GM18520 (cell line): ENCODE data around the gene USP20.
"Not testable (repeated sequence)": the region's sequence is repeated elsewhere in the genome, so short reads cannot be mapped to it uniquely, and the experiment has no call there.

ENCODE experiments used
- ATAC-seq: cut with Tn5 transposase; IDR thresholded peaks from one replicate; pipeline ENCODE4 v1.9.1; 2021; ENCODE audit not compliant: unreplicated experiment

USP20 gene

DNA sequence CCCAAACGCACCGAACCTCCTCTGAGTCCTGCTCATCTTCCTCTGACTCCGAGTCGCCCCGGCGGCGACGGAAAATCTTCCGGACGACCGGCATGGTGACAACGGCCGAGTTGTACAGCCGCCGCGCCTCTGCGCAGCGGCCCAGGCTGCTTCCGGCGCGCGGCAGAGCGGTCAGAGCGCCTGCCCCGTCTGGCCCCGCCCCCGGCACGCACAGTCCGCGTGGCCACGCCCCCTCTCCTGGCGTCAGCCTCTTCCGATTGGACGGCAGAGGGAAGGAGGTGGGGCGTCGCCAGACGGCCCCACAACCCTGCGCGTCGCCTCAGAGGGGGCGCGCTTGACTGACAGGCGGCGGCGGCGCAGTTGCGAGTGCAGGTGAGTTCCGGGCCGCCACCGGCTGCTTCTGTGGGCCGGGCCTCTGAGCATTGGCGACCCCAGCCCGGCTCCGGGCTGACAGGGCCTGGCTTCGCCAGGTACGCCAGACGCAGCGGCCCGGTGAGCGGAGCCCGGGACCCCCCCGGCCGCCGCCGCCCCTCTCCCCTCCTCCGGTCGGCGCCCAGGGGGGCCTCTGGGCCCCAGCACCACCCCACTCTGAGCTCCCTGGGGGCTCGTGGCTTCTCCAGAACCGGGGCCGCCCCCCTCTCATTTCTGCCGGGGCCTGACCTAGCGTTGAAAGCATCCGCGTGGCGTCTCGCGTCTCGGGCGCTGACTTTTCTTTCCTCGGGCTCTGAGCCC lies at the start of gene USP20, which contains the start of gene C9orf78:
USP20 (plus strand) TSS at position 331 of the 732 bp plus-strand sequence. CDS start 17,098 bp downstream, outside the sequence.
C9orf78 (minus strand) TSS at position 148 of the 732 bp plus-strand sequence; CDS start at position 94, 54 bp downstream.
- peak; percentile 88 for ATAC-seq

DNA sequence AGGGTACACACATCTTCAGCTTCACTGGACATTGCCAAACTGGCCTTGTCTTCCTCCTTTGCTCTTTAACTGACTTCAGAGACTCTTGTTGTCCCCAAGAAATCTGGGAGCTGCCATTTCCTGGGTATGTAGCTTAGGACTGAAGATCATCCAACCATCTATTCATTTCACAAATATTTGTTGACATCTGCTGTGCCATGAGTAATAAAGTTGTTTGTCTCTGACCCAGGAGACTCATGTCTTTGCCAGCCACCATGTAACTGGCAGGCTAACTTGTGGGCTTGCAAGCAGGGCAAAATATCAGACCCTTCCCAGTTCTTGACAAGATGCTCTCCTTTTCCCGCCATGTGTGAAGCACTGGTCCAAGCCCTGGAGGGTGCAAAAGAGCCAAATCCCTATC lies 49.4 kb upstream of the USP20 start:
- ATAC-seq, result no peak

DNA sequence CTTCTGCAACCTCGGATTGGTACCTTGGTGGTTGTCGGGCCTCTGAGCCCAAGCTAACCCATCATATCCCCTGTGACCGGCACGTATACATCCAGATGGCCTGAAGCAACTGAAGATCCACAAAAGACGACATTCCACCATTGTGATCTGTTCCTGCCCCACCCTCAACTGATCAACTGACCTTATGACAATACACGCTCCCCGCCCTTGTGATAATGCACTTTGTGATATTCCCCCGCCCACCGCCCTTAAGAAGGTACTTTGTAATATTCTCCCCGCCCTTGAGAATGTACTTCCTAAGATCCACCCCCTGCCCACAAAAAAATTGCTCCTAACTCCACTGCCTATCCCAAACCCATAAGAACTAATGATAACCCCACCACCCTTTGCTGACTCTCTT lies 48.8 kb upstream of the USP20 start:
- ATAC-seq, result no peak

DNA sequence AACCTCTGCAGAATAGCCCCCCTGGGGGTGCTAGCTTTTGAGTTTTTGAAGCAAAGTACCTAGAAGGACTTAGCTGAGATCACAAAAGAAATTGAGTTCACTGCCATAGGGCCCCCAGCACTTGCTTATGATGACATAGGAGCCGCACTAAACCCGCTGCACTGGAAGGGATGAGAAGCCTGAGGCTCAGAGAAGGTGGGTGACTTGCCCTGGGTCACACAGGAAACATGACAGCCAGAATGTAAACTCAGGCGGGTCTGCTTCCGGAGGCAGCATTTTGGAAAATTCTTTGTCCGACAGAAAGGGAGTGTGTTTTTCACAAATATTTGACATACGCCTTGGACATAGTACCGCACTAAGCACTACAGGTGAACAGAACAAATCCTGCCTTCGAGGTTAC lies 40.7 kb upstream of the USP20 start:
- no peak for ATAC-seq

DNA sequence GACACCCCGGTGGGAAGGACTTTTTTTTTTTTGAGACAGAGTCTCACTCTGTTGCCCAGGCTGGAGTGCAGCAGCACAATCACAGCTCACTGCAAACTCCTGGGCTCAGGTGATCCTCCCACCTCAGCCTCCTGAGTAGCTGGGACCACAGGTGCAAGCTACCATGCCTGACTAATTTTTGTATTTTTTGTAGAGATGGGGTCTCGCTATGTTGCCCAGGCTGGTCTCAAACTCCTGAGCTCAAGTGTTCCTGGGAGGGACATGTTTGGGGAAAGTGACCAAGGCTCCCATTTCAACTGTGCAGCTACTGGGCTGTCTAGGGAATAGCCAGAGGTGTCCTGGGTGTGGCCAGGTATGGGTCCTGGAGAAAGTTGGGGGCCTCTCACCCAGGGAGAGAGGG lies 39.2 kb upstream of the USP20 start:
- not testable (repeated sequence) for ATAC-seq

DNA sequence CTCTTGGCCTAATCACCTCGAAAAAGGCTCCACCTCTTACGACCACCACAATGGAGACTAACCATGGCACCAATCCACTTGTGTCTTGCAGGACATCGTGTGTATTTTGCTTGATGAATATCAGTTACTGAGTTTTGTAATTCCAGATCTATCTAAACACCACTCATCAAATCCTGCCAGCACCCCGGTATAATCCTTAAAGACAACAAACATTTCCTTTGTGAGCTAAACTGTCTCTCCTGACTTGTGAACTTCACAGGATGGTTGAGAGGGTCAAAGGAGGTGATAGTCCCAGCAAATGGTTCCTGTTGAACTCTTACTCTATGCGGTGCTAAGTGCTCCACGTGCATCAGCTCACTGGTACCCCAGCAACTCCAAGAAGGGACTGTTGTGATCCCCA lies 36.3 kb upstream of the USP20 start:
- ATAC-seq, result no peak

DNA sequence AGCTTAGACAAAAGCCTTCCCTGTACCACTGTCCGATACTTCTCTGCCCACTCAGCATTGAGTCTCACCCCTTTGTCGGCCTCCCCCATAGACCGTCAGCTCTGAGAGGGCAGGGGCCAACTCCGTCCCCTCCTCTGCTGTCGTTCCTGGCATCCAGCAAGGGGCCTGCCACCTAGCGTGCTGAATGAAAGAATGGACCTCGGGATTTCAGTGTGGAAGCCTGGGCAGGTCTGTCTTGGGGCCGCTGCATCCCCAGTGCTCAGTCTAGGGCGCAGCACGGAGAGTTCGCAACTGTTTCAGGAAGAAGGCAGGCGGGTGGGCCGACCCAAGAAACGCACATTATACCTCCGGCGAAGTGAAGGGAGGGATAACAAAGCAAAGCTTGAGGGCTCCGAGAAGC lies 33.8 kb upstream of the USP20 start:
- ATAC-seq, result no peak

DNA sequence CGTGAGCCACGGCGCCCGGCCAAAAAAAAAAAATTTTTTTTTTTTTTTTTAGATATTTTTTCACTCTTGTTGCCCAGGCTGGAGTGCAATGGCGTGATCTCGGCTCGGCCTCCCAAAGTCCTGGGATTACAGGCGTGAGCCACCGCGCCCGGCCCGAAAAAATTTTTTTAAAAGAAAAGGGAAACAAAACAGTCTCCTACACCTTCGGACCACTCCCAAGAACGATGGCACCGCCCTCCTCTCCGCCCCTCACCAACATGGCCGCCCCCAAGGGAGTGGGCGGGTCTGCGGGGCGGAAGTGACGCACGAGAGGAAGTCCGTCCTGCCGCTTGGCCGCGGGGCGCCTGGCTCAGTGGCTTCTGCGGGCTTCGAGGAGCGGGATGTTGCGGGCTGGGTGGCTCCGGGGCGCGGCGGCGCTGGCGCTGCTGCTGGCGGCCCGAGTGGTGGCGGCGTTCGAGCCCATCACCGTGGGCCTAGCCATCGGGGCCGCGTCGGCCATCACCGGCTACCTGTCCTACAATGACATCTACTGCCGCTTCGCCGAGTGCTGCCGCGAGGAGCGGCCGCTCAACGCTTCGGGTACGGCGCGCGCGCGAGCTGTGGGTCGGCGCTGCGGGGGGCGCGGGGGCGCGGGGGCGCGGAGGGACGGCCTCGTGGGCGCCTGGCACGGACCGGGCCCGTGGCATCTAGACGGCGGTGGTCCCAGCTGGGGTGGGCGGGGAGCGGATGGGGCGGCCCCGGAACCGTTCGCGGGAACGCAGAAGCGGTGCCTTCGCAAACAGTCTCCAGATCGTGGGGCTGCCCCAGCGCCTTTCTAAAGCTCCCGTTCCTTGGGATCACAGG lies 32.2 kb upstream of the USP20 start, which contains the start of gene TOR1B:
TOR1B (plus strand) TSS at position 352 of the 843 bp plus-strand sequence; CDS start at position 381, 29 bp downstream.
- ATAC-seq, result peak; percentile 86

DNA sequence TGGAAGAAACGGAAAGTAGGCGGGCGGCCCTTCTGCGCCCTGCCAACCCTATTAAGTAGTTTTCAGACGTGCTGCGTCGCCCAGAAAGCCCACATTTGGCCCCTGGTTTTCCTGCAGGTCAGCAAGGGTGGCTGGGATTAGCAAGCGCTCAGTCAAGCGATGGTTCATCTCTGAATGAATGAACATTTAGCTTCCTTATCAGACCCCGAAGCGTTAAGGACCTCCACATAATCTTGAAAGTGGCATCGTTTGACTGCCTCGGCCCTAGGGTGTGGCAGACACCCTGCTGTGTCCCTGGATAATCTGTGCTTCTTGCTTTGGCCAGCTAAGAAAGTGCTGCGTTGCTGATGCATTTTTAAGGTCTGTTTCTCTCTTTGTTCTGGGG lies 31.6 kb upstream of the USP20 start:
- peak; percentile 3 for ATAC-seq

DNA sequence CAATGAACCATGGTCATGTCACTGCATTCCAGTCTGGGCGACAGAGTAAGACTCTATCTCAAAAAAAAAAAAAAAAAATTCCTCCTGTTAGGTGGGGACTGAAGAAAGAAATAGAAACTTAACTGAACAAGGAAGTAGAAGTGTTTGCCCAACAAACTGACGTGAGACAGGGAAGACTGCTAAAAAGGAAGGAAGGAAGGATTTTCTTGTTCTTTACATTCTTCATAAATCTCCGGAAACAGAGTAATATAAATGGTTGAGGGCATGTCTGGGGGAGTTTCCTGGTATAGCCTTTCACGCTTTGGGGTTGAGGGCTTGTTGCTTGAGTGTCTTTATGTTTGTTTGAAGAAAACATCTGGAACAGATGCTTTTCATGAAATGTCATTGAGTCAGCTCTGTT lies 29.2 kb upstream of the USP20 start:
- ATAC-seq, result no peak

DNA sequence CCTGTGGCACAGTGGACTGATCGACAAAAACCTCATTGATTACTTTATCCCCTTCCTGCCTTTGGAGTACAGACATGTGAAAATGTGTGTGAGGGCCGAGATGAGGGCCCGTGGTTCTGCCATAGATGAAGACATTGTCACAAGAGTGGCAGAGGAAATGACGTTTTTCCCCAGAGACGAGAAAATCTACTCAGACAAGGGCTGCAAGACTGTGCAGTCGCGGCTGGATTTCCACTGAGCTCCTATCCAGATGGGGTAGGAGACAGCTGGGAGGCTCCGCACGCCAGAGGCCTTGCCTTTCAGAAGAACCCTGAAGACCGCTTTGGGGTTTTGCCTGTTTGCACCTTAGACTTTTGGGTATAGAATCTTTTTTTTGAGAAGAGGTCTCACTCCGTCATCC lies 25.9 kb upstream of the USP20 start:
- no peak for ATAC-seq

DNA sequence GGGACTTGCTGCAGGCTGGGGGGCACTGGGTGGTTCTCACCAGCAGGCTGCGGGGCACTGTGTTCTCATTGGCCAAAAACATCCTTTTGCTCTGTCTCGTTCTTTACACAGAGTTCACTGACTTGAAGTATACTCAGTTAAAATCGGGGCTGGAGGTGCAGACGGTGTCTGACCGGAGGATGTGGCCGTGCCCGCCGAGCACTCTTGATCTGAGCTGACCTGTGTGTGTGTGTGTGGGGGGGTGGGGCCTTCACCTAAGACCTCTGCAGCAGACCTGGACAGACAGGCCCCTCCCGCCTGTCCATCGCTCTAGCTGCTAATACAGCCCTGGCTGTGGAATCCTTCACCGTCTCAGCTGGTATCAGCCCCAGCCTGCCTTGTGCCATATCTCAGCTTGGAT lies 25.1 kb upstream of the USP20 start:
- ATAC-seq, result no peak

DNA sequence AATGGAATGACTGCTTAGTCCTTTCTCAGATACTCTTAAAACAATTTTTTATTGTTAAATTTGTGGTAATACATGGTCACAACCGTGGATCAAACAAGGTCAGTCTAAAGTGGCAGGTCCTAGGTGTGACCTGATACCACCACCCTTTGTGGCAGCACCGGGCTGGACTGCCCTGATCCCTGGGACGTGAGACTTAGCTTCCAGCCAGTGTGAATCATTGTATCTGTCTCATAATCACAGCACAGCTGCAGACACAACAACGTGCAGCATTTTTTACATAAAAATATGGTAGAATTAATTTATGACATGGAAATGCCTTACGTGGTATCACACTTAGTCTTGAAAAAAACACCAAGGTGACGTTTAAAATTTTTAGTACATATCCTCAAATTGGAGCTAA lies 24.5 kb upstream of the USP20 start:
- no peak for ATAC-seq

DNA sequence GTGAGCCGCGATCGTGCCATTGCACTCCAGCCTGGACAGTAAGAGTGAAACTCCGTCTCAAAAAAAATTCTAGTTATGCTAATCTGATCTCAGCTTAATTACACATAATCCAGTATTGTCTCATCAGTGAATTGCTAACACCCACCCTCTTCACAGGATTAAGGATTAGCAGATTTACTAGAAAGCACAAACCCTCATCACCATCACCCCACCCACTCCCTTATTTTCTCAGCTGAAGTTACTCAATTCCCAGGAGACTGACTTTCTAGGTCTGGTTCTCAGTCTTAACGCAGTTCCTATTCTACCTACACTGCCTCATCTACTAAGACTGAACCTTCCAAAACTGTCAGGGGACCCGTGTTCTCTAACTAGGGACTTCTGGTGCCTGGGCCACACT lies 23.3 kb upstream of the USP20 start:
- ATAC-seq, result no peak

DNA sequence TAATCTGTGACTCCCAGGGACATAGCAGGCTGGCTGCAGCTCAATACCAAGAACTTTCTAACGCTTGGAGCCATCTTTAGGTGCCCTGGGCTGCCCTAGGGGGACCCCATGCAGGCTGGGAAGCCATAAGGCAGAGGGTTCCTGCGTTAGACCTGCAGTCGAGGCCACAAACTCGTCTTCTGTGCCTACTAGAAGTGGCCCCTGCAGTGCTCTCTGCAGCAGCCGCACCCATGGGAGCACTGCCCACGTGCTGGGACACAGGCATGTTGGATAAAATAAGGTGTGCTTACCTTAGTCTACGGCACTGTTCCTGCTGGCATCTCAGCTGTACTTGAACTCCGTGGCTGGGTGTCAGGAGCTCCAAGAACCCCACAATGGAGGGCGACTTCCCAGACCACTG lies 22.9 kb upstream of the USP20 start:
- no peak for ATAC-seq

DNA sequence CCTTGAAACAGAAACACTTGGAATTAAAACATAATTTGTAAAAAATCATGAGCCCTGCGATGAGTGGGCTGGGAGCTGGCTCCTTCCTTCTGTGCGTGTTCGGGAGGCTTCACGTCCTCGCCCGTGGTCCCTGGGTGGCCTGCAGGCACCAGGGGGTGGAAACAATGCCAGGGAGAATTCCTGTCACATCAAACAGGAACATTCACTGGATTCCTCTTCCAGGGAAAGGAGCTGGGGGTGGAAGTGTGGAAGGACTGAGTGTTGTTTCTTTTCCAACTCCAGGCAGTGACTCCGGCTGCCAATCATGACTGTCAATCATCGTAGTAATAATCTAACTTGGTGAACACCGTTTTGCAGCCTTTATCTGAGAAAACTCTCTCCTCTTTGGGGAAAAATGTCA lies 21.6 kb upstream of the USP20 start:
- no peak for ATAC-seq

DNA sequence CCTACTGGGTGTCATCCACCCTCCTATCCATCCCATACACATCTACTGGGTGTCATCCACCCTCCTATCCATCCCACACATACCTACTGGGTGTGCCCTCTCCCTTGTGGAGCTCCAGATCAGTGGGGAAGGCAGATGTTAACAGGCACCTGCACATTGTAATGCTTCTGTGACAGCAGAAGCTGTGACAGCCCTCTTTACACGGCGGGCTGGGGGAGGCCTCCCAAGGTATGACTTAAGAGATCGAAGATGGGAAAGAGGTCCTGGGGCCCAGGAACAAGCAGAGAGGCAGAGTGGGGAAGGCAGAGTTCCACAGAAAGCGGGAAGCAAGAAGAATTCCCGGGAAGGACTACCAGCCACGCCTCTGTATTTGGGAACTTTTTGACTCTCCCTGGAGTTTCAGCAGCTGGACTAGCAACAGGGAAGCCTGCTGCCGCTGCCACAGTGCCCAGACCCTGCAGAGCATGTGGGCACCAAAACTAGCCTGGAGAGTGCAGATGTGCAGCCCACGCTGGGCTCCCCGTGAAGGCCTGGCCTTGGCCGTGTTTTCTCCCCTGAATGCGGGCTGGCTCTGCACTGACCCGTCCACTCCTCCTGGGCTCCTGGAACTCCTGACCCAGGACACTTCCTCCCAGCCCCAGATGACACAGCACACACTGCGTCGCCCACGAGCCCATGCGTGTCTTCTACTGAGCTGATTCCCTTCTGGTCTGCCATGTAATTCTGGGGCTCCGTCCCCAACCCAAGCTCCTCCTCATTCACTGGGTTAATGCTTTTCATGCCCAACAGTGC lies 20.6 kb upstream of the USP20 start:
- ATAC-seq, result no peak

DNA sequence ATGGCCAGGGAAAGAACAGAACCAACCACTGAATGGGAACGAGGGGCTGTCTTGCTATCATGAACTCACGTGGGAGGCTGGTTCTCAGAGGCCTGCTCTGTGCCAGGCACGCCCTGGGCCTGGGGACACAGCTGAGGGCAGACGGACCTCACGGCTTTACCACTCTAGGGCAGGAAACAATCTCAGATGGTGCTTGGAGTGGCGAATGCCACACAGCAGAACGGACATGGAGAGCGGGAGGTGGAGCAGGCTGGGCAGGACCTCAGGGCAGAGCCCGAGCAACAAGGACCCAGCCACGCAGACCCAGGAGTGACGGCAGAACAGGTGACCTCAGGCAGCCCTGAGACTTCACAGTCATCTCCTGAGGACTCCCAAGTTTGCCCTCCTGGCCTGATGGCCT lies 20.0 kb upstream of the USP20 start:
- ATAC-seq, result no peak

DNA sequence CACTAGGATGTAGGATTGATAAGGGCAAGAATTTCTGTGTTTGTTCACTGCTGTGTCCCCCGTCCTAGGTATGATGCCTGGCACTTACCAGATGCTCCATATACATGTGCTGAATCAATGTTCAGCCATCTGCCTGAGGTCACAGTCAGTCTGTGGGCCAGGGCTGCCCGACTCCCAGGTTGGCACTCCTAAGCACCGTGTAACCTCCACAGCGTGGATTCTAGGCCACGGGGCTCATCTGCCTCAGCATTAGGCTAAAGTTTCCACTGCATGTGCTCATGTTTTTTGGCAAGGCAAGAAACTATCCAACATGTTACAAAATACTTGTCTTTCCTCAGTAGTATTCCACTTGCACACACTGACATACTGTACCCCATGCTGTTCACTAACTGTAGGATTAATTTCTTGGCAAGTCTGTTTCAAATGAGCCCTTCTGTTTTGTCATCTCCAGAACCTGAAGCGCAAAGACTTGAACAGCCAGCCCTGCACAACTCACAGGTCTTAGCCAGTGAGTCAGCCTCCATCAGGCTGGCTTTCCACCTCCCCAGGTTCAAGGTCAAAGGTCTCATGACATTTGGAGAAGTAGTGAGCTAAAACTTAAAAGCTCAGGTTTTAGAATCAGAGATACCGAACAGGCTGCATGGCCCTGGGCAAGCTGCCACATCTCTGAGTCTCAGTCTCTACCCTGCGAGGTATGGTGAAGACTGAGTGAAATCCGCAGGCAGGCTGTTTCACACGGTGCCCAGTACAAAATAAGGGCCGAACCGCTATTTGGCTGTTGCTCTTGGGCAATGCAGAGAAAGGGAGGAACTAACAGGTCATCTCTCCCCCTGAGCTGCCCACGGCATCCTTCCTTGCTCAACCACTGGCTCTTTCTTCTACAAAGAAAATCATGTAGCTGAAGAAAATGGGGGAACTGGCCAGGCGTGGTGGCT lies 18.5 kb upstream of the USP20 start:
- ATAC-seq, result no peak

DNA sequence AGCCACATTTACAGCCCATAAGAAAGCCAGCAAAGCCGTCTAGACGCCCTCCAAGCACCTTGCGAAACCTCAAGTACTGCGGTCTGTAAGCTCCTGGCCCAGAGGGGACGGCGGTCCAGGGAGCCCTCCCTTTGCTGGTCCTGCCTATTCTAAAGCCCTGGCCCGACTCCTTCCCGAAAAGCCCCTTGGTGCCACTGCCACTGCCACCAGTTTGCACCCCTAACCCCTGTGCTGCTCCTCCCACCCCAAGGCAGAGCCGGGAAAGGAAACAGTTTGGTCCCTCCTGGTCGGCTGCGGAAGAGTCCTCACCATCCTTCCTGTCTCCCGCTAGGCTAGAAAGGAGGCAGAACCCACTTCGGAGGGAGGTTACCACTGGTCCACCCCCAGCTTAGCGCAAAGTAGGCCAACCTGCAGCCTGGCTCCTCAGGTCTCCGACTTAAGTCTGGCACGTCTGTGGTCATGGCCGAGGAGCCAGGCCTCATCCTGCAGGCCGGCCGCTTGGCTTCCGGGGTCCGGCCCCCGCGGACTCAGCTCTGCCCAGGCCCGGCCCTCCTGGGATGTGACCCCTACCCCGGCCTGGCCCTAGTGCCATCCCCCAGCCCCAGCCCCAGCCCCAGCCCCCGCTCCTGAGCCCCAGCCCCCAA lies 12.2 kb upstream of the USP20 start:
- no peak for ATAC-seq
